H9 (cell line): ENCODE measurements around the gene GRIK4. TPM values are rescaled to one million over a fixed set of nuclear protein-coding genes. Genes with fewer than 3 reads are reported as not detected.

Experiments used
- DNase-seq: peaks from one replicate; pipeline ENCODE4 v3.0.0-alpha.2; 2017
- H2AFZ ChIP-seq: one replicate; pipeline ENCODE4 v1.6.1; 2013; ENCODE audit warnings: mild to moderate bottlenecking, low read length, control low read depth, moderate library complexity
- H2AK5ac ChIP-seq: 2 replicates; pipeline ENCODE4 v1.6.1; 2013; ENCODE audit warnings: low read length, control low read depth, mixed read lengths; ENCODE audit not compliant: insufficient read length
- H2BK120ac ChIP-seq: one replicate; pipeline ENCODE4 v1.6.1; 2013; ENCODE audit warnings: low read depth, mild to moderate bottlenecking, low read length, control low read depth, inconsistent platforms; ENCODE audit not compliant: poor library complexity, severe bottlenecking
- H2BK12ac ChIP-seq: 2 replicates; pipeline ENCODE4 v1.6.1; 2013; ENCODE audit warnings: low read length, control low read depth, mixed read lengths, low read depth; ENCODE audit not compliant: insufficient read length
- H2BK15ac ChIP-seq: 2 replicates; pipeline ENCODE4 v1.6.1; 2013; ENCODE audit warnings: low read depth, low read length, control low read depth
- H2BK20ac ChIP-seq: one replicate; pipeline ENCODE4 v1.6.1; 2013; ENCODE audit warnings: low read depth, mild to moderate bottlenecking, low read length, control low read depth, inconsistent platforms; ENCODE audit not compliant: poor library complexity, severe bottlenecking
- H2BK5ac ChIP-seq: 2 replicates; pipeline ENCODE4 v1.6.1; 2013; ENCODE audit warnings: low read length, control low read depth, mixed read lengths; ENCODE audit not compliant: insufficient read length
- H3K14ac ChIP-seq: 2 replicates; pipeline ENCODE4 v1.6.1; 2013; ENCODE audit warnings: low read length, control low read depth; ENCODE audit not compliant: insufficient read depth
- H3K18ac ChIP-seq: 2 replicates; pipeline ENCODE4 v1.6.1; 2013; ENCODE audit warnings: low read depth, mild to moderate bottlenecking, mixed read lengths, low read length, control low read depth; ENCODE audit not compliant: insufficient read length
- H3K23ac ChIP-seq: 2 replicates; pipeline ENCODE4 v1.6.1; 2013; ENCODE audit warnings: low read length, control low read depth, mixed read lengths, low read depth; ENCODE audit not compliant: insufficient read length
- H3K23me2 ChIP-seq: 2 replicates; pipeline ENCODE4 v1.6.1; 2013; ENCODE audit warnings: low read depth, mild to moderate bottlenecking, mixed read lengths, low read length, control low read depth; ENCODE audit not compliant: insufficient read length, poor library complexity, severe bottlenecking
- H3K27ac ChIP-seq: 2 replicates; pipeline ENCODE4 v1.5.1; 2013; ENCODE audit warnings: low read length, control low read depth, mixed read lengths, low read depth; ENCODE audit not compliant: insufficient read length
- H3K27me3 ChIP-seq: 2 replicates; pipeline ENCODE4 v1.6.1; 2013; ENCODE audit warnings: low read length, control low read depth, inconsistent platforms; ENCODE audit not compliant: insufficient read depth
- H3K4ac ChIP-seq: 2 replicates; pipeline ENCODE4 v1.6.1; 2013; ENCODE audit warnings: low read depth, mild to moderate bottlenecking, control low read depth, inconsistent platforms, low read length, moderate library complexity
- H3K4me1 ChIP-seq: 2 replicates; pipeline ENCODE4 v1.6.1; 2013; ENCODE audit warnings: low read length, control low read depth, inconsistent platforms; ENCODE audit not compliant: insufficient read depth
- H3K4me2 ChIP-seq: 2 replicates; pipeline ENCODE4 v1.6.1; 2013; ENCODE audit warnings: low read length, control low read depth, mixed read lengths; ENCODE audit not compliant: insufficient read length, insufficient read depth
- H3K56ac ChIP-seq: 2 replicates; pipeline ENCODE4 v1.6.1; 2013; ENCODE audit warnings: low read depth, mild to moderate bottlenecking, mixed read lengths, low read length, control low read depth; ENCODE audit not compliant: insufficient read length
- H3K79me1 ChIP-seq: 2 replicates; pipeline ENCODE4 v1.6.1; 2013; ENCODE audit warnings: low read depth, mild to moderate bottlenecking, moderate library complexity, low read length, control low read depth, inconsistent platforms; ENCODE audit not compliant: insufficient read depth, poor library complexity, severe bottlenecking
- H3K79me2 ChIP-seq: 2 replicates; pipeline ENCODE4 v1.6.1; 2013; ENCODE audit warnings: low read length, control low read depth, inconsistent platforms; ENCODE audit not compliant: insufficient read depth
- H3K9ac ChIP-seq: 2 replicates; pipeline ENCODE4 v1.6.1; 2013; ENCODE audit warnings: low read length, control low read depth, mixed read lengths; ENCODE audit not compliant: insufficient read length; ENCODE audit errors: extremely low read depth
- H3K9me3 ChIP-seq: one replicate; pipeline ENCODE4 v1.6.1; 2013; ENCODE audit warnings: low read depth, low read length, inconsistent platforms; ENCODE audit not compliant: control insufficient read depth
- H3T11ph ChIP-seq: one replicate; pipeline ENCODE4 v1.6.1; 2013; ENCODE audit warnings: mild to moderate bottlenecking, low read length, control low read depth, inconsistent platforms
- H4K20me1 ChIP-seq: one replicate; pipeline ENCODE4 v1.6.1; 2013; ENCODE audit not compliant: control insufficient read depth, insufficient read length, insufficient read depth
- H4K5ac ChIP-seq: 2 replicates; pipeline ENCODE4 v1.6.1; 2013; ENCODE audit warnings: low read depth, mild to moderate bottlenecking, mixed read lengths, low read length, control low read depth; ENCODE audit not compliant: insufficient read length
- H4K8ac ChIP-seq: replicated peaks from 2 replicates; pipeline ENCODE4 v1.6.1; 2013; ENCODE audit warnings: low read length, control low read depth, mixed read lengths, low read depth; ENCODE audit not compliant: insufficient read length
- H4K91ac ChIP-seq: 2 replicates; pipeline ENCODE4 v1.6.1; 2013; ENCODE audit warnings: low read depth, mild to moderate bottlenecking, moderate library complexity, mixed read lengths, low read length, control low read depth; ENCODE audit not compliant: insufficient read length
- H3K27ac Mint-ChIP-seq, 3 experiments: 2 replicates in 2 of 3; 3 replicates in 1 of 3; pipeline ENCODE4 v1.8.0; 2020 to 2021; ENCODE audit warnings: mixed read lengths in 3 of 3, mild to moderate bottlenecking in 1 of 3, moderate library complexity in 1 of 3
- H3K27me3 Mint-ChIP-seq: 2 replicates; pipeline ENCODE4 v1.8.0; 2021; ENCODE audit warnings: low read depth, mild to moderate bottlenecking, moderate library complexity, mixed read lengths
- H3K36me3 Mint-ChIP-seq, 3 experiments: 2 replicates in 2 of 3; 3 replicates in 1 of 3; pipeline ENCODE4 v1.8.0; 2020 to 2021; ENCODE audit warnings: low read depth in 3 of 3, mixed read lengths in 3 of 3; ENCODE audit not compliant: insufficient read depth in 1 of 3
- H3K4me1 Mint-ChIP-seq, 2 experiments: 2 replicates each; pipeline ENCODE4 v1.8.0; 2020; ENCODE audit warnings: mixed read lengths in 2 of 2
- H3K4me3 Mint-ChIP-seq, 2 experiments: 2 replicates in 1 of 2; 3 replicates in 1 of 2; pipeline ENCODE4 v1.8.0; 2020 to 2021; ENCODE audit warnings: mild to moderate bottlenecking in 2 of 2, mixed read lengths in 2 of 2, moderate library complexity in 1 of 2
- H3K9me3 Mint-ChIP-seq, 2 experiments: 2 replicates in 1 of 2; 3 replicates in 1 of 2; pipeline ENCODE4 v1.8.0; 2020; ENCODE audit warnings: mild to moderate bottlenecking in 2 of 2, mixed read lengths in 2 of 2, moderate library complexity in 1 of 2
- CTCF ChIP-seq: fragments of 200-600 bp; sonication (generic); conservative IDR thresholded peaks from 3 replicates; pipeline ENCODE4 v1.8.0; 2021; ENCODE audit warnings: antibody characterized with exemption, mild to moderate bottlenecking
- WGBS: extraction: QIAGEN DNeasy Blood & Tissue Kit; methylation state at CpG from one replicate; pipeline ENCODE4 v1.1.7; 2013; ENCODE audit warnings: missing lambda C conversion rate, low lambda C conversion rate, mixed read lengths; ENCODE audit not compliant: insufficient read length; ENCODE audit errors: extremely low coverage; 5-methylcytosine and 5-hydroxymethylcytosine counted together
- total RNA-seq: library from RNA; stranded (reverse); gene quantifications from 2 replicates; pipeline ENCODE4 v1.2.1, GENCODE V29; 2021

Gene GRIK4
- total RNA-seq, 1 experiment from 2014 or later = 2.3 TPM

- H4K91ac ChIP-seq = no peak overlapping the region
- no peaks in the 10 kb centered on the region for H3K9me3 Mint-ChIP-seq
- no peak overlapping the region for H2BK15ac ChIP-seq
- H3K4me2 ChIP-seq = no peak overlapping the region
- H3K4me1 Mint-ChIP-seq = peaks cover 29 to 32% of the 10 kb centered on the region in 2 experiments
- WGBS = no CpG with 5 or more reads among the region's 5 CpGs
- H2BK120ac ChIP-seq = no peak overlapping the region
- no peaks in the 10 kb centered on the region for H3K36me3 Mint-ChIP-seq
- no peak overlapping the region for H3K56ac ChIP-seq
- H3K79me1 ChIP-seq = no peaks in the 10 kb centered on the region
- no peak overlapping the region for H2AFZ ChIP-seq
- H2BK20ac ChIP-seq = no peak overlapping the region
- H3K14ac ChIP-seq = no peak overlapping the region
- no peak overlapping the region for H3K27ac Mint-ChIP-seq
- no peak overlapping the region for H2AK5ac ChIP-seq
- no peak overlapping the region for H3K27ac ChIP-seq
- H4K20me1 ChIP-seq = no peaks in the 10 kb centered on the region
- TF ChIP-seq CTCF = no peak
- H3K23me2 ChIP-seq = no peaks in the 10 kb centered on the region
- no peak overlapping the region for H3K4ac ChIP-seq
- no peak for DNase-seq
- no peak overlapping the region for H3K9ac ChIP-seq
- no peak overlapping the region for H2BK5ac ChIP-seq
- H4K5ac ChIP-seq = no peak overlapping the region
- no peaks in the 10 kb centered on the region for H3K27me3 ChIP-seq
- H3T11ph ChIP-seq = no peak overlapping the region
- H4K8ac ChIP-seq = no peak overlapping the region
- no peak overlapping the region for H2BK12ac ChIP-seq
- H3K18ac ChIP-seq = no peak overlapping the region
- peaks cover 10% of the 10 kb centered on the region for H3K27me3 Mint-ChIP-seq
- H3K4me1 ChIP-seq = no peaks in the 10 kb centered on the region; the same call in 1 of the 2 replicates
- H3K23ac ChIP-seq = no peak overlapping the region
- no peak overlapping the region for H3K4me3 Mint-ChIP-seq
- H3K79me2 ChIP-seq = no peaks in the 10 kb centered on the region
- no peaks in the 10 kb centered on the region for H3K9me3 ChIP-seq
Measured at GRCh38 chr11:120937501-120937900, 426.0 kb downstream of the GRIK4 start.
